Measurements from ENCODE around the gene GNA15.
"Not testable (repeated sequence)": the region's sequence is repeated elsewhere in the genome, so short reads cannot be mapped to it uniquely, and the experiment has no call there.

GNA15 gene

GRCh38 chr19:3162418-3163229, 26.8 kb downstream of the GNA15 start:
- no peak overlapping the region for H3K4me3 ChIP-seq (ENCODE audit: low read length)
- peak; percentile 54 for DNase-seq (ENCODE audit: low read depth, low spot score)

DNA sequence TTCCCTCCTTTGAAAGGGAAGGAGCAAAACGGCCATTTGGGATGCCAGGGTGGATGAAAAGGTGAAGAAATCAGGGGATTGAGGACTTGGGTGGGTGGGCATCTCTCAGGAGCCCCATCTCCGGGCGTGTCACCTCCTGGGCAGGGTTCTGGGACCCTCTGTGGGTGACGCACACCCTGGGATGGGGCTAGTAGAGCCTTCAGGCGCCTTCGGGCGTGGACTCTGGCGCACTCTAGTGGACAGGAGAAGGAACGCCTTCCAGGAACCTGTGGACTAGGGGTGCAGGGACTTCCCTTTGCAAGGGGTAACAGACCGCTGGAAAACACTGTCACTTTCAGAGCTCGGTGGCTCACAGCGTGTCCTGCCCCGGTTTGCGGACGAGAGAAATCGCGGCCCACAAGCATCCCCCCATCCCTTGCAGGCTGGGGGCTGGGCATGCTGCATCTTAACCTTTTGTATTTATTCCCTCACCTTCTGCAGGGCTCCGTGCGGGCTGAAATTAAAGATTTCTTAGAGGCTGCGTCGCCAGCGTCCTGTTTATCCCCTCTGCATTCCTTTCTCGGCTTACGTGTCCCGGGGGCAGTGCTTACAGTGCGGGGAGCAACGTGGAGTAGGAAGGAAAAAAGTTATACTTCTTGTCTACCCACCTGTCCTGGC, 27.5 kb downstream of the GNA15 start:
- no peak overlapping the region for H3K4me3 ChIP-seq (ENCODE audit: low read length)
- peak; percentile 46 for DNase-seq (ENCODE audit: low read depth, low spot score)

- no peak for DNase-seq (ENCODE audit: low read depth, low spot score)
- no peak overlapping the region for H3K4me3 ChIP-seq (ENCODE audit: low read length)
Observed at GRCh38 chr19:3163943-3164342, 28.1 kb downstream of the GNA15 start.

- DNase-seq (ENCODE audit: low read depth, low spot score): no peak
- H3K4me3 ChIP-seq (ENCODE audit: low read length): no peak overlapping the region
Observed at GRCh38 chr19:3167533-3168272, 31.9 kb downstream of the GNA15 start.

DNA sequence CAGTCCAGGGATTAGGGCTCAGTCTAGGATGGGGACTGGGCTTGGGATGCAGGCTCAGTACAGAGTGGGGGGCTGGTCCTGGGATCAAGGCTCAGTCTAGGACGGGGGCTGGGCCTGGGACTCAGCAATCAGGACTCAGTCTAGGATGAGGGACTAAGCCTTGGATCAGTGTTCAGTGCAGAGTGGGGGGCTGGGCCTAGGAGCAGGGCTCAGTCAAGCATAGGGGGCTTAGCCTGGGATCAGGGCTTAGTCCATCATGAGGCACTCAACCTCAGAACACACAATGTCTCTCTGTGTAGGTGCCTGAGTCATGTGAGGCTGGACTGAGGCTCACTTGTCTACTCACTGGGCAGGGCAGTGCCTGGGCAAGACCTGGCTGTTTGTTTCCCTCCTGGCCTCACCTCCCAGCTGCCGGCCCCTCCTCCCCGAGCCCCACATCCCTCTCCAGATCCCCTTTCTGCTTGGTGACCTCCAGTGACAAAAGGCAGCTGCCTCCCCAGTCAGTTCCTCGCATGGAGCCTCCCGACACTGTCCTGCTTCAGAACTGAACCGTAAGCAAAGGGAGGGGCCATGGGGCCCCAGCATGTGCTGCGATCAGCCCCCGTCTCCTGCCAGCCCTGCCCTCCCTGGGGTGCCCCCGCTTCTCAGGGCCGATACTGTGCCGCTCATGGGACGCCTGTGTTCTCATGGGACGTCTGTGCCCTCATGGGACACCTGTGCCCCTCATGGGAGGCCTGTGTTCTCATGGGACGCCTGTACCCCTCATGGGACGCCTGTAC, 36.2 kb downstream of the GNA15 start:
- no peak overlapping the region for H3K4me3 ChIP-seq (ENCODE audit: low read length)
- DNase-seq (ENCODE audit: low read depth, low spot score): no peak

DNA sequence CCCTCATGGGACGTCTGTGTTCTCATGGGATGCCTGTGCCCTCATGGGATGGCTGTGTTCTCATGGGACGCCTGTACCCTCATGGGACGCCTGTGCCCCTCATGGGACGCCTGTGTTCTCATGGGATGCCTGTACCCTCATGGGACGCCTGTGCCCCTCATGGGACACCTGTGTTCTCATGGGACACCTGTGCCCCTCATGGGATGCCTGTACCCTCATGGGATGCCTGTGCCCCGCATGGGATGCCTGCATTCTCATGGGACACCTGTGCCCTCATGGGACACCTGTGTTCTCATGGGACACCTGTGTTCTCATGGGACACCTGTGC, 36.8 kb downstream of the GNA15 start:
- not testable (repeated sequence) for DNase-seq (ENCODE audit: low read depth, low spot score); H3K4me3 ChIP-seq (ENCODE audit: low read length)

DNA sequence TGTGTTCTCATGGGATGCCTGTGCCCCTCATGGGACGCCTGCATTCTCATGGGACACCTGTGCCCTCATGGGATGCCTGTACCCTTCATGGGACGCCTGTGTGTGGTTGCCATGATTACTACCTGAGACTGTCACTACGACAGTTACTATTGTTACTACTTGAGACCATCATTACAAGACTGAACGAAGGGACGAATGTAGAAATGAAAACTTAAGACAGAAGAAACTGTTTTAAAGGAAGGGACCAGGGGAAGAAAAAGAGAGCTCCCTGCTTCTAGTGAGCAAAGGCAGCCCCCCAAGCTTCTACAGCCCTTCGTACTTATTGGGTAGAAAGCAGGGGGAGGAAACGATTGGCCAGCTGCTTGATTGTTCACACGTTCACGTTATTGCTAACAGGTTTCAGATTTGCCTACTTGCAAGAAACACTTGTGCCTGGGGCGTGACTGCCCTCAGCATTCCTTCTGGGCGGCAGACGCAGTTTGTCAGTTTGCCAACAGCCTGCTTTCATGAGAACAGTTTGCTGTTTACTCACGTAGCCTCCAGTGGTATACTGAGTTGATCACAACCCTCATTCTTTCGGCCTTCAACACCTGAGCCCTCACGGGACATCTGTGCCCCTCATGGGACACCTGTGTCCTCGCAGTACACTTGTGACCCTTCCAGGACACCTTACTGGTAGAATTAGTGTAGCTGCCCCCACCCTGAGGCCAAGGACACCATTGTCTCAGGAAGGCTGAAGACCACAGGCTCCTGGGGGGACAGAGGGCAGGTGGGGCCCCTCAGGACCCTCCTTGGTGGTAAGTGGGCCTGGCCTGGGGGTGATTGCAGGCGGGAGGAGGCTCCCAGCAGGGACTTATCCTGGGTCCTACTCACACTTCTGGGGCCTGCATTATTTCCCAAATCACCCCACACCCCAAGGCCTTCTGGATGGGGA, 40.2 kb downstream of the GNA15 start:
- no peak overlapping the region for H3K4me3 ChIP-seq (ENCODE audit: low read length)
- DNase-seq (ENCODE audit: low read depth, low spot score): no peak

GRCh38 chr19:3176715-3177501, 41.1 kb downstream of the GNA15 start:
- no peak overlapping the region for H3K4me3 ChIP-seq (ENCODE audit: low read length)
- no peak for DNase-seq (ENCODE audit: low read depth, low spot score)

DNA sequence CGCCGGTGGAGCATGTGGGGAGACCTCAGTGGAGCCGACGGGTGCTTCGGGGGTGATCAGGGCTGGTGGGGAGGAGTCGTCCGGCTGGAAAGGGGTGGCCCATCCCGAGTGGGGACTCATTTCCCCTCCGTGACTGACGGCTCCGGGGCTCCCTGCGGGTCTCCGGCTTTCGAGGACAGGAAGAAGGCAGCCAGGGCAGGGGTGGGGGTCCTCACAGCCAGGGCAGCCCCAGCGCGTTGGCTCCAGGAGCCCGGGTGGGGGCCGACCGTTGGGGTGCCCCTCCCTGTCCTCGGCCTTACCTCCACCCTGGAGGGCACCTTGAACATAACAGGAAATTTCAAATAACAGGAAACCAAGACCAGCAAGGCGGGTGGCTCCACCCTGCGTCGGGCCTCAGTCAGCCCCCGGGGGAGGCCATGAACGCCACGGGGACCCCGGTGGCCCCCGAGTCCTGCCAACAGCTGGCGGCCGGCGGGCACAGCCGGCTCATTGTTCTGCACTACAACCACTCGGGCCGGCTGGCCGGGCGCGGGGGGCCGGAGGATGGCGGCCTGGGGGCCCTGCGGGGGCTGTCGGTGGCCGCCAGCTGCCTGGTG, 42.6 kb downstream of the GNA15 start, which contains the start of gene S1PR4:
S1PR4 (plus strand) TSS at position 393 of the 596 bp plus-strand sequence; CDS start at position 417, 24 bp downstream.
- H3K4me3 ChIP-seq (ENCODE audit: low read length): no peak within 1 kb of the TSS
- DNase-seq (ENCODE audit: low read depth, low spot score): no peak

DNA sequence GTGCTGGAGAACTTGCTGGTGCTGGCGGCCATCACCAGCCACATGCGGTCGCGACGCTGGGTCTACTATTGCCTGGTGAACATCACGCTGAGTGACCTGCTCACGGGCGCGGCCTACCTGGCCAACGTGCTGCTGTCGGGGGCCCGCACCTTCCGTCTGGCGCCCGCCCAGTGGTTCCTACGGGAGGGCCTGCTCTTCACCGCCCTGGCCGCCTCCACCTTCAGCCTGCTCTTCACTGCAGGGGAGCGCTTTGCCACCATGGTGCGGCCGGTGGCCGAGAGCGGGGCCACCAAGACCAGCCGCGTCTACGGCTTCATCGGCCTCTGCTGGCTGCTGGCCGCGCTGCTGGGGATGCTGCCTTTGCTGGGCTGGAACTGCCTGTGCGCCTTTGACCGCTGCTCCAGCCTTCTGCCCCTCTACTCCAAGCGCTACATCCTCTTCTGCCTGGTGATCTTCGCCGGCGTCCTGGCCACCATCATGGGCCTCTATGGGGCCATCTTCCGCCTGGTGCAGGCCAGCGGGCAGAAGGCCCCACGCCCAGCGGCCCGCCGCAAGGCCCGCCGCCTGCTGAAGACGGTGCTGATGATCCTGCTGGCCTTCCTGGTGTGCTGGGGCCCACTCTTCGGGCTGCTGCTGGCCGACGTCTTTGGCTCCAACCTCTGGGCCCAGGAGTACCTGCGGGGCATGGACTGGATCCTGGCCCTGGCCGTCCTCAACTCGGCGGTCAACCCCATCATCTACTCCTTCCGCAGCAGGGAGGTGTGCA, 43.3 kb downstream of the GNA15 start:
- no peak for DNase-seq (ENCODE audit: low read depth, low spot score)

GRCh38 chr19:3179739-3180293, 44.0 kb downstream of the GNA15 start:
- no peak for DNase-seq (ENCODE audit: low read depth, low spot score)
- no peak overlapping the region for H3K4me3 ChIP-seq (ENCODE audit: low read length)

More for the DNA sequence above, 43.3 kb downstream of the GNA15 start:
- no peak overlapping the region for H3K4me3 ChIP-seq (ENCODE audit: low read length)

- H3K4me3 ChIP-seq (ENCODE audit: low read length): peak overlapping the region; percentile 90
- no peak for DNase-seq (ENCODE audit: low read depth, low spot score)
Observed at GRCh38 chr19:3183721-3184641, 48.1 kb downstream of the GNA15 start.

DNA sequence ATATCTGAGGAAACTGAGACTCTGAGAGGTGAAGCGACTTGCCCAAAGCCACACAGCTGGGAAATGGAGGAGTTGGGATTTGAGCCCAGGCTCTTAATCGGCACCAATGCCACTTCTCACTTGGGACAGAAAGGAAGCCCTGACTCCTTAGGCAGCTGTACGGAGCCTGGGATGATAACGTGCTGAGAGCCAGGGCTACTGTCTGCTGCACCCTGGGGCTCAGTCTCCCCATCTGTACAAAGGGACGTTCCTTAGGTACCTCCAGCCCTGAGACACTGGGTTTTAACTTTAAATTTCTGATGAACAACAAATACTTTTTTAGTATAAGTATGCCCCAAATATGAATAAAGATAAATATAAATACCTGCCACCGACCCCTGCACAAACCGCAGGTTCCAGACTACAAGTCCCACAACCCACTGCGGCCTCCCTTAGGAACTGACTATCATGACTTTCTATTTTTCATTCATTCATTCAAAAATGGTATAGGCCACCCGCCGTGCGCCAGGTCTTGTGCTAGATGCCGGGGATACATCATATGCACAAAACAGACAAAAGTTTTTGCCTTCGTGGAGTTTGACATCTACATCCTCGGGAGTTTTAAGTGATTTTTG, 49.1 kb downstream of the GNA15 start:
- DNase-seq (ENCODE audit: low read depth, low spot score): no peak

DNA sequence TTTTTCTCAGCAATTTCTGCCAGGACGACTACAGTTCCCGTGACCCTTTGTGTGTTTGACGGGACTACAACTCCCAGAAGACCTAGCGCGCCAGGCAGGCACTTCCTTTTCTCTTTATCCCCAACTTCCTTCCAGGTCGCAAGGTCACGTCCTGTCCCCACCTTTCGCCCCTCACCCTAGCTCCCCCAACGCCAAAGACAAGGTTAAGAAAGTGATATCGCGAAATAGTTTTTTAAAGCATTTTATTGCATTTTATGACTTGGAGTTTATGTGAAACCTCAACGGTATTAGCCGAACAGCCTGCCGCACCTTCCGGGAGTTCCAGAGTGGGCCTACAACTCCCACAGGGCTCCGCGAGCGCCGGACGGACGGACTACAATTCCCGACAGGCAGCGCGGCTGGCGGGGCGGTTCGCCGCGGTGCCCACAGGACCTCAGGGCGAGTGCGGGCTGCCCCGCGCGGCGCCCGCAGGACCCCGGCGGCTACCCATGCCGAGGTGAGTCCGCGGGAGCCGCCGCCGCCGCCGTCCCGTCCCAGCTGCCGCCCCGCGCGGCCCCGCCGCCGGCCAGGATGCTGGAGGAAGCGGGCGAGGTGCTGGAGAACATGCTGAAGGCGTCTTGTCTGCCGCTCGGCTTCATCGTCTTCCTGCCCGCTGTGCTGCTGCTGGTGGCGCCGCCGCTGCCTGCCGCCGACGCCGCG, 49.8 kb downstream of the GNA15 start, which contains the start of gene NCLN:
NCLN (plus strand) TSS at position 470 of the 699 bp plus-strand sequence; CDS start at position 571, 101 bp downstream.
- peak; percentile 94 for DNase-seq (ENCODE audit: low read depth, low spot score)
- H3K4me3 ChIP-seq (ENCODE audit: low read length): peak within 1 kb of the TSS; percentile 90

More for the DNA sequence above, 49.1 kb downstream of the GNA15 start:
- H3K4me3 ChIP-seq (ENCODE audit: low read length): peak overlapping the region; percentile 90

All from Jurkat, Clone E6-1 (cell line).